Fibroblast of skin of back (primary cell): ENCODE measurements around the gene KIF12.

Experiments
- DNase-seq: peaks from one replicate; pipeline ENCODE4 v3.0.0-alpha.2; 2013

Gene KIF12

DNA sequence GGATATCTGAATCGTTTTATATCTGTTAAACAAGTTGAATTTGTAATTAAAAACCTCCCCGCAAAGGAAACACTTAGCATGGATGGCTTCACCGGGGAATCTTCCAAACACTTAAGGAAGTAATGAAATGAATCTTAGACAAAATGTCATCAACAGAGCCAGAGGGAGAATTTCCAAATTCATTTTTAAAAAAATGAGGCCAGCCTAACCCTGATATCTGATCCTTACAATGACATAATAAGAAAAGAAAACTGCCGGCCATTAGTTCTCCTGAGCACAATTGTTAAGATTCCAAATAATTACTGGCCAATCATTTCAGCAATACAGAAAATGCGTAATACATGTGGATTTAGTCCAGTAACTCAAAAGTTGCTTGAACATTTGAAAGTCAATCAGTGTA lies 6.1 kb upstream of the KIF12 start:
- no peak for DNase-seq

DNA sequence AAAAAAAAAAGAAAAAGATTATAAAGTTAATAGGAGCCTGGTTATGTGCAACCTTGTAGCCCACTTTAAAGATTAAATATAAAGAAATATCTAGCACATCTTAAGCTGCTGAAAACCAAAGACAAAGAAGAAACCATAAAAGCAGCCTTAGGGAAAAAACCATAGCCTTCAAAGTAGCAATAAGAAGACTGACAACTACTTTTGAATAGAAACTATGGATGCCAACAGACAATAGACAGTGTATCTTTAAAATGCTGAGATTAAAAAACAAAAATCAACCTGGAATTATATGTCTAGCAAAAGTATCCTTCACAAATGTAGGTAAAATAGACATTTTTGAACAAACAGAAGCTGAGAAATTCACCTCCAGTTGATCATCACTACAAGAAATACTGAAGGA lies 3.4 kb upstream of the KIF12 start:
- no peak for DNase-seq

DNA sequence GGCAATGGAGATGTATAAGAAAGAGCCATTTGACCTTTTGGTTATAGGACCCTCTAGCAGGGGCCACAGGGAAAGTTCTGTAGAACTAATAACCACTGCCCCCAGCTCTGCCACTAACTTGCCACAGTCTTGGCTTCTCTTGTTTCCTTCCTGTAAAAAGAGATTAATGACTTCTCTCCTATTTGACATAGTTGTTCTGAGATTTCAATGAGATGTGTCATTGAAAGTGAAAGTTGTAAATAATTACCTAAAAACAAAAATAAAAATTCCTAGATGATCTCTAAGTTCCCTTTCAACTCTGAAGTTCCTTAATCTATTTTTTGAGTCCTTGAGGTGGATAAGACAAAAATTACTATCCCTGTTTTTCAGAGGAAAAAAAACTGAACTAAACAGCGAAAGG lies 1.4 kb upstream of the KIF12 start:
- no peak for DNase-seq

DNA sequence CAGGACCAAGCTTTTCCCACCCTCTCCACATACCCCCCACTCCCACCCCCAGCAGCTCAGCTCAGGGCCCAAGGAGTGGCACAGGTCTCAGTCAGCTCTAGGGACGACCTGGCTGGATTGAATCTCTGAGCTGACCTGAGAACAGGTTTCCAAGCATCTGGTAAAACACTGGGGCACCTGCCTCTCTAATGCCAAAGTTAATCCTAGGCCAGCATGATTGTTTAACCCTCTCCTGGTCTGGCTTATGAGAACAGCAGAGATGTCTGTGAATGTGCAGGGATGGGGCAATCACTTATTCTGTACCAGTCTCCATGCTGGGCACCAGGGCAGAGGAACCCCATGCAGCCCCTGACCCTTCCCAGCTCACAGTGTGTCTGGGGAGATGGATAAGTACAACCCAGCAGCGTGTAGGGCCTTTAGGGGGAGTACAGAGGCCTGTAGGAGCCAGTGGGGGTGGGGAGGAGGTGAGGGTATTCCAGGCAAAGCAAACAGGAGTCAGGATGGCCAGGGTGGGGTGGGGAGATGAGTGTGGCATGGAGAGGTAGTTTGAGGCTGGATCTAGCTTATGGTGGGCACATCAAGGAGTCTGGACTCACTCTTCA lies 678 bp upstream of the KIF12 start:
- no peak for DNase-seq

DNA sequence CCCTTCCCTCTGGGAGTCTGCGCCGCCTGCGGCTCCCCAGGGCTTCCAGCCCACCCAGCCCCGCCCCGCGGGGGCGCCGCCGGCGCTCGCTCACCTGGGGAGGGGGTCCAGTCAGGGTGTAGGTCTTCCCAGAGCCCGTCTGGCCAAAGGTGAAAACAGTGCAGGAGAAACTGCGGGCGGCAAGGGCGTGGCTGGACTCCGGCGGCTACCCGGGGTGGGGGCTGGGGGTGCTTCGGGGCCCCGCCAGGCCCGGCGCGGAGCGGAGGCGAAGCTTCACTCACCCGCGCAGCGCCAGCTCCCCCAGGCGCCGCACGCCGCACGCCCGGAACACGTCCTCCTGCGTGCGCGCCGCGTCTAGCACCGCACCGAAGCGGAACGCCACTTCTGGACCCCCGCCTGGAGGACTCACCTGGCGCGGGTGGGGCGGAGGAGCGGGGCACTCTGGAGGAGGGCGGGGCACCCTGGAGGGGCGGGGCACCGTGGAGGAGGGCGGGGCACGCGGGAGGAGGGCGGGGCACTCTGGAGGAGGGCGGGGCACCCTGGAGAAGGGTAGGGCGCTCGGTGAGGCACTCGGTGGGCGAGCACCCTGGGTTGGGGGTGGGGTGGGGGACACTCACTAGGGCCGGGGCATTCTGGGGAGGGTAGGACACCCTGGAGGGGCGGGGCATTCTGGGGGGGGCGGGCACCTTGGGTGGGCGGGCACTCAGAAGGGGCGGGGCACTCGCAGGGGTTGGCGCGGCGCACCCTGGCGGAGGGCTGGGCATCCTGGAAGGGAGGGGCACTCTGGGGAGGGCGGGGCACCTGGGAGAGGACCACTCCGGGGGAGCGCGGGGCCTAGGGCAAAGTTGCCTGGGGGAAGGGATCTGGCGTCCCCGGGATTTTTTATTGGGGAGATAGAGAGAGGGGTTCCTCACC lies 814 bp downstream of the KIF12 start:
- DNase-seq, result peak; percentile 27

DNA sequence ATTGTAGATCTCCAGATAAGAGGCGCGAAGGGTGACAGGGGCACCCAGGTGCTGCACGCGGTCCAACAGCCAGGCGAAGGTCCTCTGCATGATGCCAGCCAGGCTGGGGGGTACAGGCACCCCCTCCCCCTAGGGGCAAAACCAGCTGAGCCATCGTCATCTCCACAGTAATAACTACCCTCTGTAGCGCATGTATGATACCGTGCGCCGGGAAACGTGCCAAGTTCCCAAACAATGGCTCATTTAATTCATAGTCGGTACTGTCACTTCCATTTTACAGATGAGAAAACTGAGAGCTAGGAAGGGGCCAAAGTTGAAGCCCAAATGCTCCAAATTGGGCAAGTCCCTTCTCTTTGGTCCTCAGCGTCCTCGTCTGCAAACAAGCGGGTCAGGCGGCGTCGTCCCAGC lies 1.5 kb downstream of the KIF12 start:
- DNase-seq, result no peak

DNA sequence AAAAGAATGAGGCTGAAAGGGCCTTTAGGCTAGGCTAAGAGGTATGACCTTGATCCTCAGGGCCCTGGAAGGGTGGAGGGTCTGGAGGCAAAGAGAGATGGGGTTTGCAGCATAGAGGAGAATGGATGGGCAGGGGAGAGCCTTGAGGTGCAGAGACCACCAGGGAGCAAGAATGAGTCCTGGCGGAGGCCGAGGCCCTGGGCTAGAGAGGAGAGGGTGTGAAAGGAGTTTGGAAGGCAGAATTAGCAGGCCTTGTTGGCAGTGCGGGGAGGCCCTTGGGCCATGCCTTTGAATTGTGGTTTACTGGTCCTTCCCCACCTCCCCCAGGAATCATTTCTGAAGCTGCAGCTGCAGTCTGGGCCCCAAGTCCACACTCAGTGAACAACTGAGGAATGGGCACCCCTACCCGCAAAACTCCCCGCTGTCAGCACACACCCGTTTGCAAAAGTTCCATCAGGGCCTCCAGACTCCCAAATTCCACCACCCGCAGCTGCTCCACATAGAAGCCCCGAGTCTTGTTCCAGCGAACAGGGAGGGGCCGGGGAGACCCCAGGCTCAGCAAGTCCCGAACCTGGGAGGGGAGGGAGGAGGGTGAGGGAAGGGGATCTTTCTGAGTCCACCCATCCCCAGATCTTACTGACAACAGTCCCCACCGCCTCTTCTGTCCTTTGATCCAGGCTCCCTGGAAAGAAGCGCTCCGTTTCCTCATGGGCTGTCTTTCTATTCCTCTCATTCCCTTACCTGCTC lies 2.1 kb downstream of the KIF12 start:
- DNase-seq, result no peak

DNA sequence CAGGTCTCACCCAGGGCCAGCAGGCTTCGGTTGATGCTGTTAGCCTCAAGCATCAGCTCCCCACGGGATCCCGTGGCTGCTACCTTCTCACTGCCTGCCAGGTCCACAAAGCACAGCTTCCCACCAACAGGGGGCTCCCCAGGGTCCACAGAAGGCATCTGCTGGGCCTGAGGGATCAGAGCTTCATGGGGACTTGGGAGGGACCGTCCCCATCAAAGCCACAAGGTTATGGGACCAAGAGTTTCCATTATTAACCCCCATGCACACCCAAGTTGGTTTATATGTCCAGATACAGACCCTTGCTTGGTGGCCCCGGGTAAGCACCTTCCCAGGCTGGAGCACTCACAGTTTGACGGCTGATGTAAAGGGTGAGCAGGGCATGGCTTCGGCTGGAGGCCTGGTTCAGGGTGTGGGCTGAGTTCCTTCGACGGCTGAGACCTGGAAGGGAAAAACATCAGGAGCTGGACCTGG lies 3.0 kb downstream of the KIF12 start:
- no peak for DNase-seq

DNA sequence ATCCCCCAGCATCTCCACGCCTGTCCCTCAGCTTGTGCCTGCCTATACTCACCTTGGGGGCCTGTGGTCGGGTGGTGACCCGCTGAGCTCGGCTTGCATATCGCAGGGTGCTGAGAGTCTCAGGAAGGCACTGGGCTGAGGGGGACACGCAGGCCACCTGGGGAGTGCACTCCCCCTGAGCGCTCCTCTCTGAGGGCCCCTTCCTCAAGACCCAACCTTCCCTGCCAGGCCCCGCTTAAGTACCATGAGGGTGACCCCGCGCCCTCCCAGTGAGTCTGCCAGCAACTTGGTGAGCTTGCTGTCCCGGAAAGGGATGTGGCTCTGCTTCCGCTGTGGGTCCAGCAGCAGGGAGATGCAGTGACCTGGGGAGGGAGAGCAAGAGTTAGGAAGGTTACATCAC lies 4.1 kb downstream of the KIF12 start:
- no peak for DNase-seq

DNA sequence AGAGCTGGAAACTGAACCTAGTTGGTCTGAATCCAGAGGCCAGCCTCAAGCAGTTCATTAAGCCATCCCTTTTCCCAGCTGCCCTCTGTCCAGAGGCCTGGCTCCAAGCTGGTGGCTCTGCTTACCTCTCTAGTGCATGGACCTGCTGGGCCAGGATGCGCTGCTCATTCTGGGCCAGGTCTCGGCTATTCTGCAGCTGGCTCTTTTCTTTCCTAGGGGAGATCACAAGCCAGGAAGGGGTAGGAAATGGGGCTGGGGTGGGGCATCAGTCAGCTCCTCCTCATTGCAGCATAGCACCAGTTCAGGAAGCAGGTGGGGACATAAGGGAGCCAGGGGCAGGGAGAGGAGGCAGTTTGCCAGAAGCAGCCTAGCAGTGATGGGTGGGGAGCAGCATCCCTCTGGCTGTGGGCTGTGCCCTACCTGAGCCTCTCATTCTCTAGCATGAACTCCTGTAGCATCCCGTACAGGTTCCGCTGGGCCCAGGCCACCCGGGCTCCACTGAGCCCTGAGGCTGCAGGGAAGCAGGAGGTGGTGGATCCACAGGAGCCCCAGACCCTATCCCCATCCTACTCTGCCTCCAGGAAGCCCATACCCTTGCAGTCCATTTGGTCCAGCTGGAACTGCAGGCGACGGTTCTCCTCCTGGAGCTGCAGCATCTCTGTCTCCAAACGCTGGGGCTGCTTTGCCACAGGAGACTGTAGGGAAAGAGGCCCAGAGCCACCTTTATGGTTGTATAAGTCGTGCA lies 5.2 kb downstream of the KIF12 start:
- no peak for DNase-seq

DNA sequence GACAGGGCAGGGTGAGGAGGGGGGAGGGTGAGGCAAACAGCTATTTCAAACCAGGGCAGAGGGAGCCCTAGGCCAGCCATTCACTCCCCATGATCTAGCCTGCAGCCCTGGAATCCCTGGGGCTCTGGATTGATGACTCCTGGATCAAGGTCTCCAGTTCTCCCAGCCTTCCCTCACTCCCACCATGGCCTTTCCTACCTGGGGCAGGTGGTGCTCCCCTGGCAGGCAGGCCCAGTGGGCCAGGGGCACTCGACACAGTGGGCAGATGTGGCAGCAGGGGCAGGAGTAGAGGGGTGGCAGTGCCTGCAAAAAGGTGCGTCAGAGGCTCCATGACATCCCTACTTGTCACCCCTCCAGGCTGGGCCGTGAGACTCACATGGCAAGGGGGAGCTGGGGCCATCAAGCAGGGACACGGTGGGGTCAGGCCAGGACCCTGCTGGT lies 6.0 kb downstream of the KIF12 start:
- no peak for DNase-seq

DNA sequence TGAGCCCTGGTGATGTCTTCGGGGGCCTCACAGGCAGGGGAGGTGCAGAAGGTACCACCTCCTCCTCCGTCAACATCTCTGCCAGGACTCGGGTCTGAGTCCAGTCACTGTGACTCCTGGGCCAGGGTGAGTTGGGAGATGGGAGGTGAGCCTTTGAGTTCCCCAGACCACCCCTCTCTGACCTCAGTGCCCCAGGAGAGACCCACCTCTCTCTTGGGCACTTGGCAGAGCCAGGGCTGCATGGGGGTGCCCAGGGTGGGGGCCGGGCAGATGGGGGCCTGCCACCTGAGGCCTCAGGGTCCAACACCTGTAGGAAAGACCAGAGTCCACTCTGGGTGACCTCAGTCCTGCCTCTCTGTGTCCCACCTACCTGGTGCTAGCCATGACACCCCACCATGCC lies 6.8 kb downstream of the KIF12 start:
- DNase-seq, result no peak

DNA sequence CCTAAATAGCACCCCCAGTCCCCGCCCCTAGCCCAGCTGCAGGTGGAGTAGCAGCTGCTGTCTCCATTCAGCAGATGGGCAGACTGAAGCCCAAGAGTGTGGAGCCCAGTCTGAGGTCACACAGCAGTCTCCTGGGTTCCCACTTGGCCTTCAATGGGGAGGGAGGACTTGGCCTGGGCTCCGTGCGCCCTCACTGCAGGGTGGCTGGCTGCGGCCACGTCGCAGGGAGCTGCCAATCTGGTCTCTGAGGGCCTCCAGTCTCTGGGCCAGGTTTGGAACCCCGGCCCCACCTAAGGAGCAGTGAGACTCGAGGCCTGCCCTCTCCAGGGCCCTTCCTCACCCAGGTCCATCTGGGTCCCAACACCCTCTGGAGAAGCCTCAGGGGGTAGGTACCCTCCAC lies 7.4 kb downstream of the KIF12 start:
- DNase-seq, result no peak

DNA sequence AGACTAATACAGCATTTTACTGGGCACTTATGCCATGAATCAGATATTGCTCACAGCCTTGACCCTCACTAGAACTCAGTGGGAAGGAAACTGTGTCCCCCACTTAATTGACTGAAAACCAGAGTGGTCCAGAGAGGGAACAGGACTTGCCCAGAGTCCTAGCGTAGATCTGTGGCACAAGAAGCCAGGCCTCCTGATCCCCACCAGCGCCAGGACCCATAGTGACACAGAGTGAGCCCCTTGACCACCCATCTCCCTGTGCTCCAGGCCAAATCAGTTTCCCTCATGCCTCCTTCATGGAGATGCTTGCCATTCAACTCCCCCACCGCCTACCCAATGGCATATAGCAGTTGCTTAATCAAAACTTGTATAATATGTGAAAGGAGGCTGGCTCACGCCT lies 8.3 kb downstream of the KIF12 start:
- DNase-seq, result no peak

DNA sequence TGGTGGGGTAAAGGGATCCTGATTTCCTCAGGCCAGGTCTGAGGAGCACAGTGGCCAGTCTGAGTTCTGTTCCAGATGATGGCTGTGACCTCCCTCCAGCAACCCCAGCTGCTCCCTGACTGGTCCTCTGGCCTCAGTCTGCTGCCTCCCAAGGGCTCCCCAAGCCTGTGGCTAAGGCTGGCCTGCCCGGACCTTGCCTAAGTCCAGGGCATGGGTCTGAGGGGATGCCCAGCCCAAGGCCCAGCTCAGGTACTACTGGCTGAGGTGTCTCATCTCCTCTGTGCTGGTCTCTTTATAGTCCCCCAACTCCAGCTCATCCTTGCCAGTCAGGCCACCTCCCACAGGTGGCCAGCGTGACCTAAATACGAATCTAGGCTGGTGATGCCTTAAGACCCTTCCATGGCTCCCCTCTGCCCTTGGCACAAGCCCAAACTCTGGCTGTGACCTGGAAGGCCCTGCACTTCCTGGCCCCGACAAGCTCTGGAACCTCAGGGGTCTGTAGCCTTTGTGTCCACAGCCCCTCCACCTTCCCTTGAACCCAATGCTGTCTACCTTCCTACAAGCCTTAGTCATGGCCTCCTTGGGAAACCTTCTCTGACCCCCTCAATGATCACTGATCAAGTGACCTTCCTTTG lies 9.8 kb downstream of the KIF12 start:
- no peak for DNase-seq

DNA sequence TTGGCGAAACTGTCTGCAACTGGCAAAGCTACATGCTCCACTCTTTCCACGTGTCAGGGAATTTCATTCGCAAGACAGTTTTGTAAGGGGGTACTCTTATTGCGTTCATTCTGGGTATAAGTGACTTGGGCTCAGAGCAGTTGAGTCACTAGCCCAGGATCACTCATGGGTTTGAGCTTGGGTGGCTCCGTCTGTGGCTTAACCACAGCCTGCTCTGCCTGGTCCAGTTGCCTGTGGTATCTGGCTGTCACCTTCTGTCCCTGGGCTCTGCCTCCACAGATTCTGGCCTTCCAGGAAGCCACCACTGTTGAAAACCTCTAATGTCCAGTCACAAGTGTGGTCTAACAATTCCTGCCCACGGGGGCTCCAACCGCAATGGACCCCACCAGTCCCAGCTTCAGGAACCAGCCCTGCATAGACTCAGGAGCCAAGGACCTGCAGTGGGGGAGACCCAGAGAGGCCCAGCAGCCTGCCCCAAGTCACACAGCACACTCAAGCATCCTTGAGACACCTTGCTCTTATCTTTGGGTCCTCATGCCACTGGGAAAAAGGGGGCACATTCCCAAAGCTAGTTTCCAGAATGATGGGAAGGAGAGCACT lies 10.4 kb downstream of the KIF12 start:
- DNase-seq, result no peak

DNA sequence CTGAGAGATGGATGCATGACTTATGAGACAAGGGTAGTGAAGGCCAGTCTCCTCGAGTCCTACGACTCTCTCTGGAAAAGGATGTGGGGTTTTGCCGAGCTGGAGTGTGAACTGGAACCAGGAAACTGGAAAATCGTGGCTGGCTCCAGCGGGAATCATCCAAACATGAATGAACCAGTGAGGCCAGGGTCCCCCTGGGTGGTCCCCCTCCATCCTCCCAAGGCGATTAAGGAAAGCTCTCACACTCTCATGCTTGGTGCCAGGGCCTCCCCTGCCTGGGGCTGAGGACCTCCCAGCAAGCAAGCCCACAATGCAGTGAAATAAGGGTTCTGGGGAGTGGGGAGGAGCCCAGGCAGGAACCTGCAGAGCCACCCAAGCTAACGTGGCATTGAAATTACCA lies 11.4 kb downstream of the KIF12 start:
- no peak for DNase-seq

DNA sequence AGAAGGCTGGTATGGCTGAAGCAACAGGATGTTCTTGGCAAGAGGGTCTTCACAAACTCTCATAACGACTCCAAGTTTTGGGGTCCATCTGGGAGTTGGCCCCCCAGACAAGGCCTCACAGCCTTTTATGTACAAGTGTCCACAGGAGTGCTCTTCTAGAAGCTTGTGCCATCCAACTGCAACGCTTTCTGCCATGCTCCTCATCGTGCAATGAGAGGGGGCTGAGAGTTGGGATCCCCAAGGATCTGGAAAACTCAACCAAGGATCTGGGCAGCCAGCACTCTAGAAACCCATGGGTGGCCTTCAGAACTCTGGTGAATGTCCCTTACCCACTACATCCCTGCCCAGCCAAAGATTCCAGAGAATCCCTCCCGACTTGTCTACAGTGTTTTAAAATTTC lies 12.5 kb downstream of the KIF12 start:
- DNase-seq, result no peak

DNA sequence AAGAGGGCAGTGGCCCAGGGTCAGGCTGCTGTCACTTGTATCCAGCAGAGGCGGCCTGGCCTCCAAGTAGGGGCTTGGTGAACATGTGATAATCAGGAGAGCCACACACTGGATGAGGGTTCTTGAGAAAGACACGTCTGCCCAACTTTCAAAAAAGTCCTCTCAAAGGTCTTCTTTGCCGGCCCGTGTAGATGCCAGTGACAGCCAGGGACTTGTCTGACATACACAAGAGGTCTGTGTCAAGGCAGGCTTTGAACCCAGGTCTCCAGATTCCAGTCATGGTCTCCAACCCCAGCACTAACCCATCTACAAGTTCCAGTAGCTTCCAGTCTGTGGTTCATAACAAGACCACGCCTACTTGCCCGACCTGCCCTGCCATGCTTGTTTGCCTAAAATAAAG lies 13.1 kb downstream of the KIF12 start:
- no peak for DNase-seq

DNA sequence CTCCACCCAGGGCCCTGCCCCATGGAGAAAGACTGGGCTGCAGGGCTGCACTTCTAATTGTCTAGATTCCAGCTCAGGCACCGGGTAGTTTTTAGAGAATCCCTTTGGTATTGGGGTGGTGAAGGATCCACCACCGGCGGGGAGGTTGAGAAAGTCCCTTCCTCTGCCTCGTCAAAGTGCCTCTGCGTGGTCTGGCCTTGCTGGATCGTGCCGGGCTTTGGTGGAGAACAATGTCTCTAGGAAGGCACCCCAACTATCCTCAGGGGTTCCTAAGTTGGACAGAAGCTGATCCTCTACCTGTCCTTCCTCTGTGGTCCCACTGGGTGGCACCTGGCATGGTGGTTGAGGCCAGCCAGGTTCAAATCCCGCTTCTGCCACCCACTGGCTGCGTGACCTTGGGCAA lies 13.7 kb downstream of the KIF12 start:
- DNase-seq, result no peak

DNA sequence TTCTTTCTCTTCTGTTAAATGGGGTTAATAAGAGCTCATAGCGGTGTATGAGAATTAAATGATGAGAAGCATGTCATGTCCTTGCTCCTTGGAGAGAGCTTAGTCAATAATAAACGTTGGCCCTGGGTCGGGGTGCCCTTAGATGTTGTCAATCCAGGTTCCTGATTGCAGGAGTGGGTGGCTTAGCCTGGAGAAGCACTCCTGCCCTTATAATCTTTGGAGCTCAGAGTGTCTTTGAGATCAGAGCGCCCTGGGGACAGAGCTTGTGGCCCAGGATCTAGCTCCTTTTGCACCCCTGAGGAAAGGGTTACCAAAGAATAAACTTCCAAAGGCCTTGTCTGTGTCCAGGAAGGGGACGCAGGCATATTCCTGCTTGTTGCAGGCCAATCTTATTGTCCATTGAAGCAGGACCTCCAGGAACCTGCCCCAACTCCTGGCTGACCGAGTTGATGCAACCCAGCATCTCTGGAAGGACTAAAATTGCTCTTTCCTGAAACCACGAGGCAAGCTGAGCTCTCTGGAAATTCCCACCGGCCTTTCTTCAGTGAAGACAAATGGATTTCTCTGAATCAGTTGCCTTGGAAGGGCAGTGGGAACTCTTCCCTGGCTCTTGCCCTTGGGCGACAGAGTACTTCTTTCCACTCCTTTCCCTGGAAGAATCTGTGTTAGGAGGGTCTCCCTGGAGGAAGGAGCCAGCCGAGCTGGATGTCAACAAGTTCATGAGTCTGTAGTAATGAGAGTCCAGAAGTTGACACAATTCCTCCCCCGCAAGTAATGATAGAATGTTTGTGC lies 14.6 kb downstream of the KIF12 start:
- DNase-seq, result no peak
